ENCODE data around the gene FOXO1.

The FOXO1 gene

GRCh38 chr13:40539576-40540327, 126.7 kb downstream of the FOXO1 start:
- no peak for DNase-seq

GRCh38 chr13:40537146-40537895, 129.1 kb downstream of the FOXO1 start:
- no peak for DNase-seq

- no peak for DNase-seq
Measured at GRCh38 chr13:40536443-40537113, 129.9 kb downstream of the FOXO1 start.

- DNase-seq: no peak
Measured at GRCh38 chr13:40535345-40535836, 131.1 kb downstream of the FOXO1 start.

GRCh38 chr13:40534456-40534855, 132.0 kb downstream of the FOXO1 start:
- no peak for DNase-seq

GRCh38 chr13:40533072-40533471, 133.4 kb downstream of the FOXO1 start:
- DNase-seq: no peak

- DNase-seq: no peak
Measured at GRCh38 chr13:40530961-40531360, 135.5 kb downstream of the FOXO1 start.

- no peak for DNase-seq
Measured at GRCh38 chr13:40528881-40529280, 137.6 kb downstream of the FOXO1 start.

GRCh38 chr13:40527914-40528313, 138.5 kb downstream of the FOXO1 start:
- DNase-seq: no peak

GRCh38 chr13:40522282-40522681, 144.2 kb downstream of the FOXO1 start:
- DNase-seq: no peak

GRCh38 chr13:40520916-40521315, 145.5 kb downstream of the FOXO1 start:
- DNase-seq: no peak

GRCh38 chr13:40519637-40520036, 146.8 kb downstream of the FOXO1 start:
- DNase-seq: no peak

- no peak for DNase-seq
Measured at GRCh38 chr13:40518481-40518882, 148.0 kb downstream of the FOXO1 start.

GRCh38 chr13:40517486-40518480, 148.7 kb downstream of the FOXO1 start:
- no peak for DNase-seq

GRCh38 chr13:40515702-40516101, 150.7 kb downstream of the FOXO1 start:
- no peak for DNase-seq

GRCh38 chr13:40514802-40515201, 151.6 kb downstream of the FOXO1 start:
- DNase-seq: no peak

- DNase-seq: no peak
Measured at GRCh38 chr13:40509876-40510275, 156.6 kb downstream of the FOXO1 start.

- DNase-seq: no peak
Measured at GRCh38 chr13:40508767-40509342, 157.6 kb downstream of the FOXO1 start.

GRCh38 chr13:40508127-40508526, 158.3 kb downstream of the FOXO1 start:
- no peak for DNase-seq

GRCh38 chr13:40506592-40507446, 159.6 kb downstream of the FOXO1 start:
- DNase-seq: peak in 1 of 2 donors; percentile 24

Measured in hippocampal formation (tissue), 2 donors.